GM23338 (cell line): ENCODE data around the gene TMEM222.

Experiments
- CREB1 ChIP-seq: fragments of 250-450 bp; sonication (Bioruptor Pico); IDR thresholded peaks from 2 replicates; pipeline ENCODE4 v1.5.0; 2020; ENCODE audit warnings: low read depth, mild to moderate bottlenecking, moderate library complexity
- EZH2phosphoT487 ChIP-seq: fragments of 200-600 bp; sonication (generic); IDR thresholded peaks from one replicate; pipeline ENCODE4 v1.8.1; 2018; ENCODE audit warnings: antibody characterized with exemption; ENCODE audit not compliant: unreplicated experiment
- JUNB ChIP-seq: IDR thresholded peaks from one replicate; pipeline ENCODE4 v1.6.1; 2016; ENCODE audit warnings: antibody characterized with exemption; ENCODE audit not compliant: unreplicated experiment
- NANOG ChIP-seq: IDR thresholded peaks from 2 replicates; pipeline ENCODE4 v1.6.1; 2016; ENCODE audit warnings: antibody characterized with exemption, borderline replicate concordance
- TF ChIP-seq, protein P1 (sequence below), 2 experiments: fragments of 200-600 bp in 1 of 2; sonication (generic) in 1 of 2; conservative IDR thresholded peaks; 2 replicates each; pipeline versions ENCODE4 v1.5.1 to v1.6.1; 2016 to 2017; ENCODE audit warnings: antibody characterized with exemption in 2 of 2, low read depth in 2 of 2, mild to moderate bottlenecking in 2 of 2, moderate library complexity in 1 of 2
- TF ChIP-seq, protein P2 (sequence below): IDR thresholded peaks from one replicate; pipeline ENCODE4 v1.6.1; 2018; ENCODE audit warnings: antibody characterized with exemption; ENCODE audit not compliant: unreplicated experiment

DNA sequence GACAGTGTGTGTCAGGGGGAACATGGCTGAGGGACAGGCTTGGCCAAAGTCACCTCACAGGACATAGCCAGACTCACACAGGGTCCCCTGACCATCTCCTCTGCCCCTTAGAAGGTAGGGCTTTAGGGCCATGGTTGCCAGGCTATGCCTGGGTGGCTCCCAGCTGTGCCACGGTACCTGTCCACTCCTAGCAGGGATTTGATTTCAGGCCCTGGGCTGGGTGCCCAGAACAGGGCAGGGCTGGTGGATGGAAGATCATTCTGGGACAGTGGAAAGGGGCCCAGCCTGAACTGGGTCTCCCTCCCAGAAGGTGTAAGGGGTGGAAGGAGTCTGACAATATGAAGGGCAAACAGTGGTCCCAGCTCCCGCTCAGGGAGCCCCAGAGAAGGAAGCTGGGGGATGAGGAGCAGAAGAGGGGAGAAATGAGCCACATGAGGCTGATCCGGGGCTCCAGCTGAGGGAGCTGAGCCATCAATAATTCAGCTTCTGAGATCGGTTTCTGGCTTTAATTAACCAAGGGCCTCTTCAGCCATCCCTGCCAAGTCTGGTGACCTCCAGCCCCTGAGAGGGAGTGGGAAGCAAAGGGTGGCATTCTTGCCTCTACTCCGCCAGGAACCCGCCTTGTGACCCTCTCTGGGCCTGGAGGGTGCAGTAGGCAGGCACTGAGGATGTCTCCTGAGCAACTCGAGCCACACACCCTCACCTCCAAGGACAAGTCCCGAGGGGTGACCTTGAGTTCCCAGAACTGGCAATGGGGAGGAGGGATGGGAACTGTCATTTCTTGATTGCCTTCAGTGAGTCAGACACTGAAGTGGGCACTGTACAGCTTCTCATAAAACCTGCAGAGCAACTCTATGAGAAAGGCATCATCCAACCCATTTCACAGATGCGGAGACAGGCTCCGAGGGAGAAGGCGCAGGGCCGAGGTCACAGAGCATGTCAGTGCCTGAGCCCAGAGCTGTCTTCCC is 59.1 kb downstream of the TMEM222 start:
- TF ChIP-seq, protein P1, sequence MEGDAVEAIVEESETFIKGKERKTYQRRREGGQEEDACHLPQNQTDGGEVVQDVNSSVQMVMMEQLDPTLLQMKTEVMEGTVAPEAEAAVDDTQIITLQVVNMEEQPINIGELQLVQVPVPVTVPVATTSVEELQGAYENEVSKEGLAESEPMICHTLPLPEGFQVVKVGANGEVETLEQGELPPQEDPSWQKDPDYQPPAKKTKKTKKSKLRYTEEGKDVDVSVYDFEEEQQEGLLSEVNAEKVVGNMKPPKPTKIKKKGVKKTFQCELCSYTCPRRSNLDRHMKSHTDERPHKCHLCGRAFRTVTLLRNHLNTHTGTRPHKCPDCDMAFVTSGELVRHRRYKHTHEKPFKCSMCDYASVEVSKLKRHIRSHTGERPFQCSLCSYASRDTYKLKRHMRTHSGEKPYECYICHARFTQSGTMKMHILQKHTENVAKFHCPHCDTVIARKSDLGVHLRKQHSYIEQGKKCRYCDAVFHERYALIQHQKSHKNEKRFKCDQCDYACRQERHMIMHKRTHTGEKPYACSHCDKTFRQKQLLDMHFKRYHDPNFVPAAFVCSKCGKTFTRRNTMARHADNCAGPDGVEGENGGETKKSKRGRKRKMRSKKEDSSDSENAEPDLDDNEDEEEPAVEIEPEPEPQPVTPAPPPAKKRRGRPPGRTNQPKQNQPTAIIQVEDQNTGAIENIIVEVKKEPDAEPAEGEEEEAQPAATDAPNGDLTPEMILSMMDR (conservative IDR thresholded peaks at IDR 0.05; ENCODE audit: low read depth in 2 of 2): no peak
- no peak for TF ChIP-seq CREB1
- no peak for TF ChIP-seq JUNB
- TF ChIP-seq, protein P2, sequence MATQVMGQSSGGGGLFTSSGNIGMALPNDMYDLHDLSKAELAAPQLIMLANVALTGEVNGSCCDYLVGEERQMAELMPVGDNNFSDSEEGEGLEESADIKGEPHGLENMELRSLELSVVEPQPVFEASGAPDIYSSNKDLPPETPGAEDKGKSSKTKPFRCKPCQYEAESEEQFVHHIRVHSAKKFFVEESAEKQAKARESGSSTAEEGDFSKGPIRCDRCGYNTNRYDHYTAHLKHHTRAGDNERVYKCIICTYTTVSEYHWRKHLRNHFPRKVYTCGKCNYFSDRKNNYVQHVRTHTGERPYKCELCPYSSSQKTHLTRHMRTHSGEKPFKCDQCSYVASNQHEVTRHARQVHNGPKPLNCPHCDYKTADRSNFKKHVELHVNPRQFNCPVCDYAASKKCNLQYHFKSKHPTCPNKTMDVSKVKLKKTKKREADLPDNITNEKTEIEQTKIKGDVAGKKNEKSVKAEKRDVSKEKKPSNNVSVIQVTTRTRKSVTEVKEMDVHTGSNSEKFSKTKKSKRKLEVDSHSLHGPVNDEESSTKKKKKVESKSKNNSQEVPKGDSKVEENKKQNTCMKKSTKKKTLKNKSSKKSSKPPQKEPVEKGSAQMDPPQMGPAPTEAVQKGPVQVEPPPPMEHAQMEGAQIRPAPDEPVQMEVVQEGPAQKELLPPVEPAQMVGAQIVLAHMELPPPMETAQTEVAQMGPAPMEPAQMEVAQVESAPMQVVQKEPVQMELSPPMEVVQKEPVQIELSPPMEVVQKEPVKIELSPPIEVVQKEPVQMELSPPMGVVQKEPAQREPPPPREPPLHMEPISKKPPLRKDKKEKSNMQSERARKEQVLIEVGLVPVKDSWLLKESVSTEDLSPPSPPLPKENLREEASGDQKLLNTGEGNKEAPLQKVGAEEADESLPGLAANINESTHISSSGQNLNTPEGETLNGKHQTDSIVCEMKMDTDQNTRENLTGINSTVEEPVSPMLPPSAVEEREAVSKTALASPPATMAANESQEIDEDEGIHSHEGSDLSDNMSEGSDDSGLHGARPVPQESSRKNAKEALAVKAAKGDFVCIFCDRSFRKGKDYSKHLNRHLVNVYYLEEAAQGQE: no peak
- TF ChIP-seq EZH2phosphoT487: no peak
- TF ChIP-seq NANOG: no peak
